ENCODE data around the gene CMTM4. TPM values are rescaled to one million over a fixed set of nuclear protein-coding genes. Genes with fewer than 3 reads are reported as not detected.
A peak's percentile ranks its signal among the peaks of the same experiment; 100 is the strongest.
"Not testable (repeated sequence)": the region's sequence is repeated elsewhere in the genome, so short reads cannot be mapped to it uniquely, and the experiment has no call there.

CMTM4 gene
- total RNA-seq, 1 donor = 20.7 TPM

DNA sequence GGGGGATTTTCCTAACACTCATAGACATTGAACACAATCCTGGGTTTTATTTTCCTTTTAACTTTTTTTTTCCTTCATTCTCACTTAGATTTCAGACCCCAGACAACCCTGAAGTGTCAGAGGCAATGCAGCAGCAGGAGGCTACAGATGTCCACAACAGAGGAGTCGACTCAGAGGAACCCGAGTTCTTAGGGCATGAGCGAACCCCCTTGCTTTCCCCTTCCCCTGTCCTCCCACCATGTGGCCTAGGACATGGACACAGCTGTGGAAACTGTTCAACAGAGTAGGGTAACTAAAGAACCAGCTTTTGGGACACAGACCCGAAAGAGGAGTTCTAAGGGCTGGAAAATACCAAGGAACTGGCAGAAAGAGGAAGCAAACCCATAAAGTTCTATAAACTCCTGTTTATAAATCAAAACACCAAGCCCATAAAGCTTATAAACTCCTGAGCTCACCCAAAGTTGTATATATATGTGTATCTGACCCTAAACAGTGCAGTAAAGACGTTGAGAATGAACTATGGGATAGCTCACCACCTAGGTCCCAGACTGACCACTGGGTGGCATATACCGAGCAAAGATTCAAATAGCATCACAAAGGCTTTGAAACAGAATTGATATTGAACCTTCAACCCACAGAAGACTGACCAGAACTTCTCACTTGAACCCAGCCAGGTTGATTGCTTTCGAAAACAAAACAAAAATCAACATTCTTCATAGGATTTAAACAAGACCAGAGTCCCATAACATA, 33.9 kb downstream of the CMTM4 start:
- peak; percentile 45 for DNase-seq (ENCODE audit: low read depth)
- TF ChIP-seq, protein P1, sequence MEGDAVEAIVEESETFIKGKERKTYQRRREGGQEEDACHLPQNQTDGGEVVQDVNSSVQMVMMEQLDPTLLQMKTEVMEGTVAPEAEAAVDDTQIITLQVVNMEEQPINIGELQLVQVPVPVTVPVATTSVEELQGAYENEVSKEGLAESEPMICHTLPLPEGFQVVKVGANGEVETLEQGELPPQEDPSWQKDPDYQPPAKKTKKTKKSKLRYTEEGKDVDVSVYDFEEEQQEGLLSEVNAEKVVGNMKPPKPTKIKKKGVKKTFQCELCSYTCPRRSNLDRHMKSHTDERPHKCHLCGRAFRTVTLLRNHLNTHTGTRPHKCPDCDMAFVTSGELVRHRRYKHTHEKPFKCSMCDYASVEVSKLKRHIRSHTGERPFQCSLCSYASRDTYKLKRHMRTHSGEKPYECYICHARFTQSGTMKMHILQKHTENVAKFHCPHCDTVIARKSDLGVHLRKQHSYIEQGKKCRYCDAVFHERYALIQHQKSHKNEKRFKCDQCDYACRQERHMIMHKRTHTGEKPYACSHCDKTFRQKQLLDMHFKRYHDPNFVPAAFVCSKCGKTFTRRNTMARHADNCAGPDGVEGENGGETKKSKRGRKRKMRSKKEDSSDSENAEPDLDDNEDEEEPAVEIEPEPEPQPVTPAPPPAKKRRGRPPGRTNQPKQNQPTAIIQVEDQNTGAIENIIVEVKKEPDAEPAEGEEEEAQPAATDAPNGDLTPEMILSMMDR (IDR thresholded peaks at IDR 0.05; ENCODE audit: insufficient read depth, low read depth, low read length) = peak; percentile 57
- no peak overlapping the region for H3K4me3 ChIP-seq (ENCODE audit: low read depth, low read length)

DNA sequence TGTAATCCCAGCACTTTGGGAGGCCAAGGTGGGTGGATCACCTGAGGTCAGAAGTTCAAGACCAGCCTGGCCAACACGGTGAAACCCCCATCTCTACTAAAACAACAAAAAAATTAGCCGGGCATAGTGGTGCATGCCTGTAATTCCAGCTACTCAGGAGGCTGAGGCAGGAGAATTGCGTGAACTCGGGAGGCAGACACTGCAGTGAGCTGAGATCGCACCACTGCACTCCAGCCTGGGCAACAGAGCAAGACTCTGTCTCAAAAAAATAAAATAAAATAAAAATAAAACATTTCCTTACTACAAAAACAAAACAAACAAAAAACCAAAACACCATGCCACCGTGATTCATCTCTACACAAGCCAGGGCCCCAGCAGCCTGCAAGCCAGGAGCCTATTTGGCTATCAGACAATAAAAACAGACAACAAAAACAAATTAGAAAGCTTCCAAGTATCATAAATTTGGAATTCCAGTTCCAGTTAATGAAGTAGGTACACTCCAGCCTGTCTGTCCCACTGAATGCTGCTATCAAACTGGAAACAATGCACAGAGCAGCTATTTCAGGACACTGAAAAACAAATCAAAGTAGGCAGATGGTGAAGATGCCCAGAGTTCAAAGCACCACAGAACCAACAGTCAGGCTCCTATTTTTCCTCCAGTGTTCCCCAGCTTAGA, 34.7 kb downstream of the CMTM4 start:
- DNase-seq (ENCODE audit: low read depth) = peak; percentile 76
- not testable (repeated sequence) for H3K4me3 ChIP-seq (ENCODE audit: low read depth, low read length)

DNA sequence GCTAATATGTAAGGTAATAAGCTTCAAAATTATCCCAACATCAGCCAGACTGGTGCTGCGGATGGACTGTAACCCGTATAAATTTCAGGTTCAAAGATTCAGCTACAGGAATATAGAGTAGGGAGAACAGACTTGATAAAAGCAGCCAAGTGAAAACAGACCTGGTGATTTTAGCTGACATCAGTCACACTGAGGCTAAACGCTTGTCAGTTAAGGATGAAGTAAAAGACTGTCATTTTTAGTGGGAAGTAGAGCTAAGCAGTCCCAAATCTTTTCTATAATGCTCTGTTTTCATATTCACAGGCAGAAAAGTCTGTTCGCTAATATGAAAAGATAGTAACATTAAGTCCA, 35.4 kb downstream of the CMTM4 start:
- TF ChIP-seq, protein P1 (IDR thresholded peaks at IDR 0.05; ENCODE audit: insufficient read depth, low read depth, low read length) = no peak
- DNase-seq (ENCODE audit: low read depth) = no peak
- H3K4me3 ChIP-seq (ENCODE audit: low read depth, low read length) = no peak overlapping the region

DNA sequence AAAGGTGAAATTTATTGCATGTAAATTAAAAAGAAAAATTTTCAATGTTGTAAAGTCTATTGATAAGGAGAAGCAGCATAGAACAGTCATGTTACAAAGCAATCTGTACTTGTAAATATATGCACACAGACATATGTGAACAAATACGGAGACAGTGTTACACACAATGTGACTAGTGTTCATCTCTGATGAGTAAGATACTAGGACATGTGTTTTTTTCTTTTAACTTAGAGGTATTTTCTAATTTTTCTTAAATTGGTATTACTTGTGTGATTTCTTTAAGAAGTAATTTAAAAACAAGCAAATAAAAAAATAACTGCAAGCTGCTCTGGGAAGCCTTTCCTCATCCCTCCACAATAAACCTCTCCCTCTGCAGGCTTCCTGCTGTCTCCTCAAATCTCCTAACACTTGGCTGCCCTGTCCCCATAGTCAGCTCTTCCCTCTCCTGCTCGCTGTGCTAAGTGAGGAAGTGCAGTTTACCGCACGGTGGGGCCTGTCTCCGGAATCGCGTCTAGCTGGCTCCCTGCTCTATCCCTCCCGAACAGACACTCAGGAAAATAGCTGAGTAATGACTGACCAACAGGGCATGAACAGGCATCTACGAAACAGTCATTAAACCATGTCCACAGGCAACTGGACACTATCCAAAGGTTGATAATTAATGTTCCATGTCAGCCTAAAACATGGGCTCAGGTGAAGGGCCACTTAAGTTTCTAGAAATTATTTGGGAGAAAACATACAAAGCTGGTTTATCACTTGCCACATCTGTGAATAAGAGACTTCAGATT, 35.9 kb downstream of the CMTM4 start:
- TF ChIP-seq, protein P1 (IDR thresholded peaks at IDR 0.05; ENCODE audit: insufficient read depth, low read depth, low read length) = peak; percentile 43
- peak; percentile 89 for DNase-seq (ENCODE audit: low read depth)
- H3K4me3 ChIP-seq (ENCODE audit: low read depth, low read length) = no peak overlapping the region

DNA sequence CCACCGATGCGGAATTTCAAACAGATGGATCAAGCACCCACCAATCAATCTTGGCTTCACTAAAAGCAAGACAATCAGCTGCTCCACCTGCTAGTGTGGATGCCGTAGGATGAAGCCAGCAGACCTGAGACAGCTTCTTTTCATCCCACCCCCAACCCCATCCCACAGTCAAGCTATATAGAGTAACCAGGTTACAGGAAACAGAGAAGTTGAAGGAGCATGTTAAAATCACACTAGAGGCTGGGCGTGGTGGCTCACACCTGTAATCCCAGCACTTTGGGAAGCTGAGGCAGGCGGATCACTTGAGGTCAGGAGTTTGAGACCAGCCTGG, 37.7 kb downstream of the CMTM4 start:
- TF ChIP-seq, protein P1 (IDR thresholded peaks at IDR 0.05; ENCODE audit: insufficient read depth, low read depth, low read length) = no peak
- no peak for DNase-seq (ENCODE audit: low read depth)
- no peak overlapping the region for H3K4me3 ChIP-seq (ENCODE audit: low read depth, low read length)

DNA sequence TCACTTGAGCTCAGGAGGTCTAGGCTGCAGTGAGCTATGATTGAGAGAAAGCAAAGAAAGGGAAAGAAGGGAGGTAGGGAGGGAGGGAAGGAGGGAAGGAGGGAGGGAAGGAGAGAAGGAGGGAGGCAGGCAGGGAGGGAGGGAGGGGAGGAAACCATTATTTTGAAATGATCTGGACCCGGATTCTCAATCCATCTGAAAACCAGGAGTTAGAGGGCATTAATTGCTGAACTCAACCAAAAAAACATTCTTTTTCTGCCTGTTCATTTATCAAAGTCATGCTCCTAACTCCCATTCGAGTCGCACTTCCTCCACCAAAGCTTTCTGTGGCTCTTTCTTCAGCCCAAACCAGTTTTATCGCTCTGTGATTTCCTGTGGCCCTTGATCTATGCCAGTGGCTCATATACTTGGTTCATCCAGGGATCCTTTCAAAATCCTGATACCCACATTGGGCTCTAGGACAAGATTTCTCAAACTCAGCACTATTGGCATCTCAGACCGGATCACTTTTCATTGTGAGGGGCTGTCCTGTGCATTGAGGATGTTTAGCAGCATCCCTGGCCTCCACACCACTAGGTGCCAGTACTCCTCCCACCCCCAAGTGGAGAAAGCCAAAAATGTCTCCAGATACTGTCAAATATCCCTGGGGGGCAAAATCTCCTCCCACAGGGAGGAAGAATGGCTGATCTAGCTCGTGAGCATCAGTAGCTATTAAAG, 38.2 kb downstream of the CMTM4 start:
- no peak overlapping the region for H3K4me3 ChIP-seq (ENCODE audit: low read depth, low read length)
- TF ChIP-seq, protein P1 (IDR thresholded peaks at IDR 0.05; ENCODE audit: insufficient read depth, low read depth, low read length) = no peak
- DNase-seq (ENCODE audit: low read depth) = no peak

DNA sequence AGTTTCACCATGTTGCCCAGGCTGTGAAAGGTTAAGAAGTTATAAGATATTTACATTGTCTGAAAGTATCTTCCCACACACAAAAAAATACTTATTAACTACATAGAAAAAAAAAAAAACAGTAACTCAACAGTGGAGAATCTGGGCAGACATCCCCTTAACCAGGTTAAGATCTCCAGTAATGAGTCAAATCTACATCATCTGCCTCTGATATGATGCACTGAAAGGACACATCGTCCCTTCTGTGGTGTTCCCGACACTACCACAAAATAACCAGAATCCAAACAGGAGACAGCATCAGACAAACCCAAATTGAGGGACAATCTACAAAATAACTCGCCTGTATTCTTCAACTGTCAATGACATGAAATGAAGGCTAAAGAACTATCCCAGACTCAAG, 40.0 kb downstream of the CMTM4 start:
- TF ChIP-seq, protein P1 (IDR thresholded peaks at IDR 0.05; ENCODE audit: insufficient read depth, low read depth, low read length) = no peak
- no peak overlapping the region for H3K4me3 ChIP-seq (ENCODE audit: low read depth, low read length)
- DNase-seq (ENCODE audit: low read depth) = no peak
